Measurements from ENCODE around the gene ABHD17B. TPM values are rescaled to one million over a fixed set of nuclear protein-coding genes. Genes with fewer than 3 reads are reported as not detected.

ABHD17B gene
- total RNA-seq, 1 donor from 2014 or later = 41.2 TPM

DNA sequence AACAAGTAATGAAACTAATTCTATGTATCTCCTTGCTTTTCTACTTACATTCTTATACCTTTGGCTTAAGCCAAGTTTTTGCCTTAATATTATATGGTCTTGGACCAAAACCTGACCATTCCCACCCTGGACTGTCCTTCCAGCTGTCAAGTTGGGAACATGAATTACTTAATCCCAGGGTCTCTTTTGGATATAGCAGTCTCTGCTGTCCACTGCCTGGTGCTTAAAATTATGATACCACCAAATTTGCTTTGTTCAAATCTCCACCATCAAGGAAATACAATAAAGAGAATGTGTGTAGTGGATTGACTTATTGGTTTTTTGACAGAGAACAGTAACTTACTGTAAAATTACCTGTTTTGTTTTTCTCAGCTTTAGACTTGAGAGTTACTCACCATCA lies 66.2 kb downstream of the ABHD17B start:
- H3K36me3 Mint-ChIP-seq (ENCODE audit: unreplicated experiment) = peaks cover 8% of the 10 kb centered on the region
- no peaks in the 10 kb centered on the region for H3K4me1 Mint-ChIP-seq (ENCODE audit: low read depth, unreplicated experiment)
- H3K27me3 Mint-ChIP-seq (ENCODE audit: unreplicated experiment) = no peaks in the 10 kb centered on the region
- H3K27ac Mint-ChIP-seq (ENCODE audit: unreplicated experiment) = no peak overlapping the region
- DNase-seq = no peak
- TF ChIP-seq, protein P1, sequence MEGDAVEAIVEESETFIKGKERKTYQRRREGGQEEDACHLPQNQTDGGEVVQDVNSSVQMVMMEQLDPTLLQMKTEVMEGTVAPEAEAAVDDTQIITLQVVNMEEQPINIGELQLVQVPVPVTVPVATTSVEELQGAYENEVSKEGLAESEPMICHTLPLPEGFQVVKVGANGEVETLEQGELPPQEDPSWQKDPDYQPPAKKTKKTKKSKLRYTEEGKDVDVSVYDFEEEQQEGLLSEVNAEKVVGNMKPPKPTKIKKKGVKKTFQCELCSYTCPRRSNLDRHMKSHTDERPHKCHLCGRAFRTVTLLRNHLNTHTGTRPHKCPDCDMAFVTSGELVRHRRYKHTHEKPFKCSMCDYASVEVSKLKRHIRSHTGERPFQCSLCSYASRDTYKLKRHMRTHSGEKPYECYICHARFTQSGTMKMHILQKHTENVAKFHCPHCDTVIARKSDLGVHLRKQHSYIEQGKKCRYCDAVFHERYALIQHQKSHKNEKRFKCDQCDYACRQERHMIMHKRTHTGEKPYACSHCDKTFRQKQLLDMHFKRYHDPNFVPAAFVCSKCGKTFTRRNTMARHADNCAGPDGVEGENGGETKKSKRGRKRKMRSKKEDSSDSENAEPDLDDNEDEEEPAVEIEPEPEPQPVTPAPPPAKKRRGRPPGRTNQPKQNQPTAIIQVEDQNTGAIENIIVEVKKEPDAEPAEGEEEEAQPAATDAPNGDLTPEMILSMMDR (IDR thresholded peaks at IDR 0.05; ENCODE audit: partially characterized antibody, unreplicated experiment) = no peak
- peaks cover 2% of the 10 kb centered on the region for H3K9me3 Mint-ChIP-seq (ENCODE audit: unreplicated experiment)
- no peak overlapping the region for H3K4me3 Mint-ChIP-seq (ENCODE audit: unreplicated experiment)

- no peak for DNase-seq
- H3K27ac Mint-ChIP-seq (ENCODE audit: unreplicated experiment) = no peak overlapping the region
- H3K4me3 Mint-ChIP-seq (ENCODE audit: unreplicated experiment) = no peak overlapping the region
- peaks cover 8% of the 10 kb centered on the region for H3K36me3 Mint-ChIP-seq (ENCODE audit: unreplicated experiment)
- H3K27me3 Mint-ChIP-seq (ENCODE audit: unreplicated experiment) = no peaks in the 10 kb centered on the region
- peaks cover 5% of the 10 kb centered on the region for H3K9me3 Mint-ChIP-seq (ENCODE audit: unreplicated experiment)
- TF ChIP-seq, protein P1 (IDR thresholded peaks at IDR 0.05; ENCODE audit: partially characterized antibody, unreplicated experiment) = no peak
- H3K4me1 Mint-ChIP-seq (ENCODE audit: low read depth, unreplicated experiment) = no peaks in the 10 kb centered on the region
These were observed 71.3 kb downstream of the ABHD17B start for GRCh38 chr9:71839668-71840067.

DNA sequence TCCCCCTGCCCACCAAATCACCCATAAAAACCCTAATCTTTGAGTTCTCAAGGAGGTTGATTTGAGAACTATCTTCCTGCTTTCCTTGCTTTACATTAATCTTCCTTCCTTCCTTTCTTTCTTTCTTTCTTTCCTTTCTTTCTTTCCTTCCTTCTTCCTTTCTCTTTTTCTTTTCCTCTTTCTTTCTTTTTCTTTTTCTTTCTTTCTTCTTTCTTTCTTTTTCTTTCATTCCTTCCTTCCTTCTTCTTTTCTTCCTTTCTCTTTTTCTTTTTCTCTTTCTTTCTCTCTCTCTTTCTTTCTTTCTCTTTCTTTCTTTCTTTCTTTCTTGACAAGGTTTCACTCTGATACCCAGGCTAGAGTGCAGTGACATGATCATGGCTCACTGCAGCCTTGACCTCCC lies 75.4 kb downstream of the ABHD17B start:
- DNase-seq = no peak
- Mint-ChIP-seq H3K9me3 (ENCODE audit: unreplicated experiment) (peaks cover 7% of the 10 kb centered on the region), H3K36me3 (ENCODE audit: unreplicated experiment) (peaks cover 3% of the 10 kb centered on the region), H3K4me1 (ENCODE audit: low read depth, unreplicated experiment) (no peaks in the 10 kb centered on the region), H3K27me3 (ENCODE audit: unreplicated experiment) (no peaks in the 10 kb centered on the region), H3K4me3 (ENCODE audit: unreplicated experiment) (no peak overlapping the region), H3K27ac (ENCODE audit: unreplicated experiment) (no peak overlapping the region)
- TF ChIP-seq, protein P1 (IDR thresholded peaks at IDR 0.05; ENCODE audit: partially characterized antibody, unreplicated experiment) = no peak

DNA sequence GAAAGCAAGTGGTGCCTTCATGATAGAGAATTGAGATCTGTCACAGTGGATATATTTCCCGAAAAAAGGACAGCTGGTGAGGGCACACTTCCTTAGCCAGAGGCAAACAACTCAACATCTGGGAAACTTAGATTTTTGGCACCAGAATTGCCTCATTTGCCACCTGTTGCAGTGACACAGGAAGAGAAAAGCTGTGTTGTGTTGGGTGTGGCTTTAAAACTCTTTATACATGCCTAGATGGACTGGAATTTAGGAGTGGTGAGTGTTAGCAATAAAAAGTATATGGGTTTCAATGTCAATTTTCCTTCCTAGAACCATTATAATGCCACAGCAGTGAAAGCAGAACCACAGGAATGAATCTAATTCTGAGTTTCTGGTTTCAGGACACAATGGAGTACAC lies 80.1 kb downstream of the ABHD17B start:
- H3K27ac Mint-ChIP-seq (ENCODE audit: unreplicated experiment) = no peak overlapping the region
- DNase-seq = no peak
- no peak overlapping the region for H3K4me3 Mint-ChIP-seq (ENCODE audit: unreplicated experiment)
- peaks cover 7% of the 10 kb centered on the region for H3K9me3 Mint-ChIP-seq (ENCODE audit: unreplicated experiment)
- no peaks in the 10 kb centered on the region for H3K4me1 Mint-ChIP-seq (ENCODE audit: low read depth, unreplicated experiment)
- TF ChIP-seq, protein P1 (IDR thresholded peaks at IDR 0.05; ENCODE audit: partially characterized antibody, unreplicated experiment) = no peak
- no peaks in the 10 kb centered on the region for H3K36me3 Mint-ChIP-seq (ENCODE audit: unreplicated experiment)
- H3K27me3 Mint-ChIP-seq (ENCODE audit: unreplicated experiment) = no peaks in the 10 kb centered on the region

- Mint-ChIP-seq H3K27ac (ENCODE audit: unreplicated experiment) (no peak overlapping the region), H3K9me3 (ENCODE audit: unreplicated experiment) (peaks cover 4% of the 10 kb centered on the region), H3K4me3 (ENCODE audit: unreplicated experiment) (no peak overlapping the region), H3K4me1 (ENCODE audit: low read depth, unreplicated experiment) (no peaks in the 10 kb centered on the region), H3K27me3 (ENCODE audit: unreplicated experiment) (no peaks in the 10 kb centered on the region), H3K36me3 (ENCODE audit: unreplicated experiment) (no peaks in the 10 kb centered on the region)
- no peak for DNase-seq
- TF ChIP-seq, protein P1 (IDR thresholded peaks at IDR 0.05; ENCODE audit: partially characterized antibody, unreplicated experiment) = no peak
These were observed 80.8 kb downstream of the ABHD17B start for GRCh38 chr9:71830153-71830552.

Measured in glutamatergic neuron (in vitro differentiated cells).